Activated gamma-delta T cell (primary cell): ENCODE measurements around the gene LAPTM5.
"Not testable (repeated sequence)": the region's sequence is repeated elsewhere in the genome, so short reads cannot be mapped to it uniquely, and the experiment has no call there.

Experiments
- DNase-seq: peaks from one replicate; lab custom pipeline; 2025; lab: John Stamatoyannopoulos, UW

The LAPTM5 gene

GRCh38 chr1:30697571-30698376, 59.8 kb downstream of the LAPTM5 start:
- no peak for DNase-seq

GRCh38 chr1:30696831-30697230, 60.7 kb downstream of the LAPTM5 start:
- no peak for DNase-seq

GRCh38 chr1:30695439-30695841, 62.1 kb downstream of the LAPTM5 start:
- DNase-seq = no peak

GRCh38 chr1:30694280-30695175, 63.0 kb downstream of the LAPTM5 start:
- DNase-seq = no peak

GRCh38 chr1:30693822-30694221, 63.8 kb downstream of the LAPTM5 start:
- no peak for DNase-seq

GRCh38 chr1:30693366-30693765, 64.2 kb downstream of the LAPTM5 start:
- DNase-seq = no peak

GRCh38 chr1:30692948-30693301, 64.6 kb downstream of the LAPTM5 start:
- DNase-seq = no peak

- DNase-seq = no peak
Observed at GRCh38 chr1:30692201-30692947, 65.2 kb downstream of the LAPTM5 start.

GRCh38 chr1:30691480-30691879, 66.1 kb downstream of the LAPTM5 start:
- no peak for DNase-seq

- DNase-seq = no peak
Observed at GRCh38 chr1:30689901-30690645, 67.5 kb downstream of the LAPTM5 start.

GRCh38 chr1:30688920-30689794, 68.4 kb downstream of the LAPTM5 start:
- DNase-seq = no peak

- DNase-seq = not testable (repeated sequence)
Observed at GRCh38 chr1:30688516-30688915, 69.1 kb downstream of the LAPTM5 start.

- DNase-seq = no peak
Observed at GRCh38 chr1:30687886-30688285, 69.7 kb downstream of the LAPTM5 start.

GRCh38 chr1:30686236-30686935, 71.2 kb downstream of the LAPTM5 start:
- DNase-seq = no peak

- DNase-seq = no peak
Observed at GRCh38 chr1:30685796-30686165, 71.8 kb downstream of the LAPTM5 start.

GRCh38 chr1:30684881-30685795, 72.4 kb downstream of the LAPTM5 start:
- DNase-seq = peak; percentile 24

GRCh38 chr1:30684259-30684658, 73.3 kb downstream of the LAPTM5 start:
- DNase-seq = no peak

GRCh38 chr1:30683699-30684098, 73.9 kb downstream of the LAPTM5 start:
- DNase-seq = no peak
